AG04449 (cell line): ENCODE results near the gene IL31RA.

ENCODE experiments used
- CTCF ChIA-PET: fragments of 350-600 bp; formaldehyde crosslinking; extraction: SDS; loops from one replicate; lab custom pipeline; 2021; ENCODE audit warnings: antibody characterized with exemption; lab: Yijun Ruan, JAX
- POLR2A ChIA-PET: fragments of 400-600, 350-600 bp; formaldehyde crosslinking; extraction: SDS; loops from one replicate; lab custom pipeline; 2020; ENCODE audit warnings: antibody characterized with exemption, inconsistent platforms; lab: Yijun Ruan, JAX
- DNase-seq: peaks from one replicate; pipeline ENCODE4 v3.0.0-alpha.2; 2010; ENCODE audit warnings: low read depth, low spot score
- H3K4me3 ChIP-seq: 2 replicates; pipeline ENCODE4 v1.5.1; 2011; ENCODE audit warnings: low read depth, mild to moderate bottlenecking, control low read depth, low read length
- TF ChIP-seq, protein P1 (sequence below): IDR thresholded peaks from one replicate; pipeline ENCODE4 v1.5.1; 2011; ENCODE audit warnings: mild to moderate bottlenecking, moderate library complexity, low read length, control low read depth, inconsistent platforms; ENCODE audit not compliant: insufficient read depth; ENCODE audit errors: missing control alignments

The IL31RA gene

GRCh38 chr5:55926476-55926875 lies 75.3 kb downstream of the IL31RA start:
- ChIA-PET POLR2A (no interaction called here), CTCF (interaction anchor here (0.9 to 1.2 kb wide), 2 partner anchors 9 to 10 kb away, joined by 3 to 8 read pairs; no protein-coding TSS in a partner anchor)
- H3K4me3 ChIP-seq = no peak overlapping the region
- DNase-seq = no peak
- TF ChIP-seq, protein P1, sequence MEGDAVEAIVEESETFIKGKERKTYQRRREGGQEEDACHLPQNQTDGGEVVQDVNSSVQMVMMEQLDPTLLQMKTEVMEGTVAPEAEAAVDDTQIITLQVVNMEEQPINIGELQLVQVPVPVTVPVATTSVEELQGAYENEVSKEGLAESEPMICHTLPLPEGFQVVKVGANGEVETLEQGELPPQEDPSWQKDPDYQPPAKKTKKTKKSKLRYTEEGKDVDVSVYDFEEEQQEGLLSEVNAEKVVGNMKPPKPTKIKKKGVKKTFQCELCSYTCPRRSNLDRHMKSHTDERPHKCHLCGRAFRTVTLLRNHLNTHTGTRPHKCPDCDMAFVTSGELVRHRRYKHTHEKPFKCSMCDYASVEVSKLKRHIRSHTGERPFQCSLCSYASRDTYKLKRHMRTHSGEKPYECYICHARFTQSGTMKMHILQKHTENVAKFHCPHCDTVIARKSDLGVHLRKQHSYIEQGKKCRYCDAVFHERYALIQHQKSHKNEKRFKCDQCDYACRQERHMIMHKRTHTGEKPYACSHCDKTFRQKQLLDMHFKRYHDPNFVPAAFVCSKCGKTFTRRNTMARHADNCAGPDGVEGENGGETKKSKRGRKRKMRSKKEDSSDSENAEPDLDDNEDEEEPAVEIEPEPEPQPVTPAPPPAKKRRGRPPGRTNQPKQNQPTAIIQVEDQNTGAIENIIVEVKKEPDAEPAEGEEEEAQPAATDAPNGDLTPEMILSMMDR = no peak

DNA sequence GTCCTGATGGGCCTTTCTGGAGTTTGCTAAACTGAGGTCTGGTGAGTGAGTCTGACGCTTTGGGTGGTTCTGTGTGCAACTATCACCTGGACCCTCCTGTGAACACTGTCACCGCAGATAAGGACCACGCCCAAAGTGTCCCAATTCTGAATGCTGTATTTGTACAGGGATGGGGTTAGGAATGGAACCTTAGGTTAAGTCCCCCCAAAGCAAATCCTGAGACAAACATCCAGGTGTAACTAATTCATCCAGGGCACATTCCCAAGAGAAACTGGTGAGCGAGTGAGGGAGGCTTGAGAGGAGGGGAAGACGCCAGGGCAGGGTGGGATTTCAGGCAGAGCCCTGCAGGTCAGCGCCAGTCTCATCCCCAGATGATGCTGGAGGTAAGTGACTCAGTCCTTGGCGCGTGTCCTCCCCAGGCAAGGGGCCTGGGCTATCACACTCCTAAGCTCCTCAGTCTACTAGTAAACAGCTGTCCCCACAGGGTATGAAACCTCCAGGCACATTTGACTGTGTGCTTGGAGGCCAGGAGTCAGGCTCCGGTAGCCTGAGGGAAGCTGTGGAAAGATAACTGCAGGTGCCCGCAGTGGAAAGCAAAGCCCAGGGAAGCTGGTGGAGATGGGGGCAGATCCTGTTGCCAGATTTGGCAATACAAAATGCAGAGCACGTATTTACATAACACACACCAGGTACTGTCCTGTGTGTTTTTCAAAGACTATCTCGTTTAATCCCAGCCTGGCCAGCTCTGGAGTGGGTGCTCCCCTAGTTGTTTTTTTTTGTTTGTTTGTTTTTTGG lies 76.9 kb downstream of the IL31RA start:
- DNase-seq = no peak
- TF ChIP-seq, protein P1 = no peak
- no peak overlapping the region for H3K4me3 ChIP-seq
- ChIA-PET POLR2A (no interaction called here), CTCF (no interaction called here)

GRCh38 chr5:55929020-55929799 lies 78.1 kb downstream of the IL31RA start:
- TF ChIP-seq, protein P1 = no peak
- POLR2A ChIA-PET = no interaction called here
- DNase-seq = no peak
- no peak overlapping the region for H3K4me3 ChIP-seq
- CTCF ChIA-PET = interaction anchor here (1.0 to 1.3 kb wide), 2 partner anchors 9 to 272 kb away, joined by 3 to 4 read pairs; no protein-coding TSS in a partner anchor

GRCh38 chr5:55932700-55933099 lies 81.5 kb downstream of the IL31RA start:
- ChIA-PET CTCF (interaction anchor here (1.0 to 2.2 kb wide), 4 partner anchors 13 to 338 kb away, joined by 4 to 14 read pairs (median 5); no protein-coding TSS in a partner anchor), POLR2A (no interaction called here)
- DNase-seq = no peak
- TF ChIP-seq, protein P1 = no peak
- no peak overlapping the region for H3K4me3 ChIP-seq

GRCh38 chr5:55933377-55934114 lies 82.4 kb downstream of the IL31RA start:
- CTCF ChIA-PET = interaction anchor here (2.1 to 5.3 kb wide), 3 partner anchors 13 to 267 kb away, joined by 5 to 73 read pairs (median 14); no protein-coding TSS in a partner anchor
- DNase-seq = no peak
- TF ChIP-seq, protein P1 = no peak
- H3K4me3 ChIP-seq = no peak overlapping the region
- POLR2A ChIA-PET = no interaction called here
